Measurements from ENCODE around the gene F10.

The F10 gene

GRCh38 chr13:113117911-113118260 lies 4.7 kb upstream of the F10 start:
- no peak for DNase-seq

GRCh38 chr13:113118261-113119021 lies 4.2 kb upstream of the F10 start:
- no peak for DNase-seq

GRCh38 chr13:113119166-113119821 lies 3.3 kb upstream of the F10 start:
- no peak for DNase-seq

- no peak for DNase-seq
Measured at GRCh38 chr13:113119822-113120189, 2.8 kb upstream of the F10 start.

GRCh38 chr13:113120300-113121182 lies 2.1 kb upstream of the F10 start:
- DNase-seq, result no peak

- no peak for DNase-seq
Measured at GRCh38 chr13:113121183-113121927, 1.2 kb upstream of the F10 start.

- DNase-seq, result no peak
Measured at GRCh38 chr13:113121928-113122471, 599 bp upstream of the F10 start.

- DNase-seq, result no peak
Measured at GRCh38 chr13:113123226-113124201, 915 bp downstream of the F10 start.

- no peak for DNase-seq
Measured at GRCh38 chr13:113124211-113124970, 1.8 kb downstream of the F10 start.

- DNase-seq, result no peak
Measured at GRCh38 chr13:113125506-113126264, 3.1 kb downstream of the F10 start.

- DNase-seq, result no peak
Measured at GRCh38 chr13:113126265-113127150, 3.9 kb downstream of the F10 start.

- no peak for DNase-seq
Measured at GRCh38 chr13:113129480-113129879, 6.9 kb downstream of the F10 start.

GRCh38 chr13:113129921-113130750 lies 7.5 kb downstream of the F10 start:
- DNase-seq, result no peak

- no peak for DNase-seq
Measured at GRCh38 chr13:113135281-113135760, 12.7 kb downstream of the F10 start.

GRCh38 chr13:113137691-113138298 lies 15.2 kb downstream of the F10 start:
- no peak for DNase-seq

GRCh38 chr13:113138792-113139551 lies 16.4 kb downstream of the F10 start:
- DNase-seq, result no peak

Measured in NCI-H1092 (cell line).